ENCODE results near the gene NEGR1.
A peak's percentile ranks its signal among the peaks of the same experiment; 100 is the strongest.

The NEGR1 gene

GRCh38 chr1:72184099-72184701, 98.1 kb downstream of the NEGR1 start:
- DNase-seq (ENCODE audit: low read depth), result peak; percentile 34
- no peak for TF ChIP-seq CTCF (IDR thresholded peaks at IDR 0.05; ENCODE audit: low read length, missing control alignments)
- no peak overlapping the region for H3K4me3 ChIP-seq (replicated peaks; ENCODE audit: low read depth, low read length)

DNA sequence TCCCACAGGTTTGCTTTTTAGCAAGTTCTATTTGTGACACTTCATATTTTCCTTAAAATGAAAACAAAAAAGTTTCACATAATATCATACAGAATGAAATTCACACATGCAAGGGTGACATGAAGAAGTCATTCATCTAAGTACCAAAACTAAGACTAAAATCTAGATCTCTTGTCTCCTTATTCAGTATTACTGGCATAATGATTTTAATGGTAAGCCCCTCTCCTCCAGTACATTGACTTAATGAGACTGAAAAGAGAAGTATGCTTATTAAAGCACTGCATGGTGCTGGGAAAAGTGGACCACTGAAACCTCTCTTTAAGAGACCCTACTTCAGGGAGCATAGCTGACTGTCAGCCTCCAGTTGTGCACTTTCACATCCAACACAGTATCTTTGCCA, 99.5 kb downstream of the NEGR1 start:
- no peak for TF ChIP-seq CTCF (IDR thresholded peaks at IDR 0.05; ENCODE audit: low read length, missing control alignments)
- H3K4me3 ChIP-seq (replicated peaks; ENCODE audit: low read depth, low read length), result no peak overlapping the region
- DNase-seq (ENCODE audit: low read depth), result no peak

DNA sequence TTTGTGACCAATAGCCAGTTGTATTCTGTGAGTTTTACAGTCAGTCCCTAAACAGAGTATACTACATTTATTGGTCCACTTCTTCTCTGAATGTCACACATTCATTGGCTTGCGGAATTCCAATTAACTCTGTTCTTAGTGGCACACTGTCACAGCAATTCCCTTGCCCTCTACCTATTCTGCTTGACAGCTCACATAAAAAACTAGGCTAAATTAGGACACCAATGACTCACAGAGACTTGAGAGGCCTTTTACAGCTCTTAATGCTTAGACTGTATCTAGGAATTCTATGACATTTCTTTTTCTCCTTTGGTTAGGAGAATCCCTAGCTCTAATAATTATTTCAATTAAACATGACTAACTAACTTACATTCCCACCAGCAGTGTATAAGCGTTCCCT, 104.1 kb downstream of the NEGR1 start:
- no peak for TF ChIP-seq CTCF (IDR thresholded peaks at IDR 0.05; ENCODE audit: low read length, missing control alignments)
- DNase-seq (ENCODE audit: low read depth), result peak; percentile 5
- H3K4me3 ChIP-seq (replicated peaks; ENCODE audit: low read depth, low read length), result no peak overlapping the region

- no peak for TF ChIP-seq CTCF (IDR thresholded peaks at IDR 0.05; ENCODE audit: low read length, missing control alignments)
- DNase-seq (ENCODE audit: low read depth), result peak; percentile 11
- H3K4me3 ChIP-seq (replicated peaks; ENCODE audit: low read depth, low read length), result no peak overlapping the region
Measured at GRCh38 chr1:72177711-72178110, 104.6 kb downstream of the NEGR1 start.

- TF ChIP-seq CTCF (IDR thresholded peaks at IDR 0.05; ENCODE audit: low read length, missing control alignments), result no peak
Measured at GRCh38 chr1:72170246-72170645, 112.1 kb downstream of the NEGR1 start.

DNA sequence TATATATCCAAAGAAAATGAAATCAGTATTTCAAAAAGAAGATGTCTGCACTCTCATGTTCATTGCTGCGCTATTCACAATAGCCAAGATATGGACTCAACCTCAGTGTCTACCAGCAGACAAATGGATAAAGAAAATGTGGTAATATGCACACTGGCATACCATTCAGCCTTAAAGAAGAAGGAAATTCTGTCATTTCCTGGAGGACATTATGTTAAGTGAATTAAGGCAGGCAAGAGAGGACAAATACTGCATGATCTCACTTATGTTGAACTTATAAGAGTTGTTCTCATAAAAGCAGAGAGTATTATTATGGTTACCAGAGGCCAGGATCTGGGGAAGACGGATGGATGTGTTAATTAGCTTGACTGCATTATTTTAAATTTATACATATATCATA, 115.9 kb downstream of the NEGR1 start:
- no peak for DNase-seq (ENCODE audit: low read depth)
- no peak for TF ChIP-seq CTCF (IDR thresholded peaks at IDR 0.05; ENCODE audit: low read length, missing control alignments)
- H3K4me3 ChIP-seq (replicated peaks; ENCODE audit: low read depth, low read length), result no peak overlapping the region

More at GRCh38 chr1:72170246-72170645, 112.1 kb downstream of the NEGR1 start:
- H3K4me3 ChIP-seq (replicated peaks; ENCODE audit: low read depth, low read length), result no peak overlapping the region
- DNase-seq (ENCODE audit: low read depth), result no peak

GRCh38 chr1:72150508-72150907, 131.8 kb downstream of the NEGR1 start:
- no peak for TF ChIP-seq CTCF (IDR thresholded peaks at IDR 0.05; ENCODE audit: low read length, missing control alignments)
- DNase-seq (ENCODE audit: low read depth), result peak; percentile 7
- no peak overlapping the region for H3K4me3 ChIP-seq (replicated peaks; ENCODE audit: low read depth, low read length)
